ENCODE data around the gene ALK. TPM values are rescaled to one million over a fixed set of nuclear protein-coding genes. Genes with fewer than 3 reads are reported as not detected.

Gene ALK
- total and polyA plus RNA-seq, 2 experiments from 2014 or later: 0.35 TPM; not detected in 1

DNA sequence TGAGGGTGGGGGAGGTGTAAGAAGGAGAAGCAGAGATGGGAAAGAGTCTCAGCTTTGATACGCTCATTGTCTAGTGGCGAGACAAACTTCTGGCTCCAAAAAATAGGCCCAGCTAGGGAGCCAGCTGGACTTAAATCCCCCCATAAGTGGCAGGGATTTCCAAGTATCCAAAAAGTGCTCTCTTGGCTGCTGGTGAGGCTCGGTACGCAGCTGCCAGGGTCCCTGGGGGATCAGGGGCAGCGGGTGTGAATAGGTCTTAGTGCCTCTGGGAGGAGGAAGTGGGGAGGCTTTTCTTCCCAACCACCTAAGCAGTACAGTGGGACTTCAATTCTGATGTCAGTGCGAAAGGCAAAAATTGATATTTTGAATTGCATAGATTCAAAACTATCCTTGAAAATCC lies 73.5 kb downstream of the ALK start:
- Histone ChIP-seq H3K79me2 (replicated peaks; ENCODE audit: insufficient read depth) (no peaks in the 10 kb centered on the region), H3K4me3 (no peak overlapping the region), H3F3A (replicated peaks; ENCODE audit: low read depth) (no peaks in the 10 kb centered on the region), H3K36me3 (ENCODE audit: insufficient read depth) (no peaks in the 10 kb centered on the region), H3K4me2 (no peak overlapping the region), H3K27ac (ENCODE audit: low read depth) (no peak overlapping the region), H3K9me2 (ENCODE audit: insufficient read depth) (no peaks in the 10 kb centered on the region), H3K27me3 (ENCODE audit: insufficient read depth) (no peaks in the 10 kb centered on the region), H2AFZ (no peak overlapping the region), H4K20me1 (replicated peaks; ENCODE audit: insufficient read depth) (no peaks in the 10 kb centered on the region), H3K4me1 (ENCODE audit: insufficient read depth) (0 out of 2 replicates have a peak, but pooled peaks cover 5% of the 10 kb centered on the region)
- peaks cover 16% of the 10 kb centered on the region for H3K4me1 Mint-ChIP-seq
- H3K27me3 Mint-ChIP-seq (ENCODE audit: insufficient read depth, low read depth, poor library complexity): peaks cover 4% of the 10 kb centered on the region
- DNase-seq (ENCODE audit: low spot score): no peak
- TF ChIP-seq, protein P1, sequence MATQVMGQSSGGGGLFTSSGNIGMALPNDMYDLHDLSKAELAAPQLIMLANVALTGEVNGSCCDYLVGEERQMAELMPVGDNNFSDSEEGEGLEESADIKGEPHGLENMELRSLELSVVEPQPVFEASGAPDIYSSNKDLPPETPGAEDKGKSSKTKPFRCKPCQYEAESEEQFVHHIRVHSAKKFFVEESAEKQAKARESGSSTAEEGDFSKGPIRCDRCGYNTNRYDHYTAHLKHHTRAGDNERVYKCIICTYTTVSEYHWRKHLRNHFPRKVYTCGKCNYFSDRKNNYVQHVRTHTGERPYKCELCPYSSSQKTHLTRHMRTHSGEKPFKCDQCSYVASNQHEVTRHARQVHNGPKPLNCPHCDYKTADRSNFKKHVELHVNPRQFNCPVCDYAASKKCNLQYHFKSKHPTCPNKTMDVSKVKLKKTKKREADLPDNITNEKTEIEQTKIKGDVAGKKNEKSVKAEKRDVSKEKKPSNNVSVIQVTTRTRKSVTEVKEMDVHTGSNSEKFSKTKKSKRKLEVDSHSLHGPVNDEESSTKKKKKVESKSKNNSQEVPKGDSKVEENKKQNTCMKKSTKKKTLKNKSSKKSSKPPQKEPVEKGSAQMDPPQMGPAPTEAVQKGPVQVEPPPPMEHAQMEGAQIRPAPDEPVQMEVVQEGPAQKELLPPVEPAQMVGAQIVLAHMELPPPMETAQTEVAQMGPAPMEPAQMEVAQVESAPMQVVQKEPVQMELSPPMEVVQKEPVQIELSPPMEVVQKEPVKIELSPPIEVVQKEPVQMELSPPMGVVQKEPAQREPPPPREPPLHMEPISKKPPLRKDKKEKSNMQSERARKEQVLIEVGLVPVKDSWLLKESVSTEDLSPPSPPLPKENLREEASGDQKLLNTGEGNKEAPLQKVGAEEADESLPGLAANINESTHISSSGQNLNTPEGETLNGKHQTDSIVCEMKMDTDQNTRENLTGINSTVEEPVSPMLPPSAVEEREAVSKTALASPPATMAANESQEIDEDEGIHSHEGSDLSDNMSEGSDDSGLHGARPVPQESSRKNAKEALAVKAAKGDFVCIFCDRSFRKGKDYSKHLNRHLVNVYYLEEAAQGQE (IDR thresholded peaks at IDR 0.05; ENCODE audit: unreplicated experiment): no peak
- no peak for TF ChIP-seq POLR2AphosphoS5 (IDR thresholded peaks at IDR 0.05; ENCODE audit: low read depth)
- no peak for TF ChIP-seq JUNB (IDR thresholded peaks at IDR 0.05; ENCODE audit: unreplicated experiment)
- no peak for TF ChIP-seq NANOG (IDR thresholded peaks at IDR 0.05; ENCODE audit: borderline replicate concordance)
- TF ChIP-seq ZNF331 (CRISPR knock-in tag; IDR thresholded peaks at IDR 0.05; ENCODE audit: low read depth): no peak
- no peak for TF ChIP-seq ZNF114 (CRISPR knock-in tag; IDR thresholded peaks at IDR 0.05)
- TF ChIP-seq EZH2 (IDR thresholded peaks at IDR 0.05; ENCODE audit: low read depth, unreplicated experiment): no peak
- TF ChIP-seq STAT1 (IDR thresholded peaks at IDR 0.05; ENCODE audit: unreplicated experiment): no peak
- TF ChIP-seq EZH2phosphoT487 (IDR thresholded peaks at IDR 0.05; ENCODE audit: unreplicated experiment): no peak
- no peak for TF ChIP-seq CREB1 (CRISPR knock-in tag; IDR thresholded peaks at IDR 0.05; ENCODE audit: low read depth)
- TF ChIP-seq, protein P2, sequence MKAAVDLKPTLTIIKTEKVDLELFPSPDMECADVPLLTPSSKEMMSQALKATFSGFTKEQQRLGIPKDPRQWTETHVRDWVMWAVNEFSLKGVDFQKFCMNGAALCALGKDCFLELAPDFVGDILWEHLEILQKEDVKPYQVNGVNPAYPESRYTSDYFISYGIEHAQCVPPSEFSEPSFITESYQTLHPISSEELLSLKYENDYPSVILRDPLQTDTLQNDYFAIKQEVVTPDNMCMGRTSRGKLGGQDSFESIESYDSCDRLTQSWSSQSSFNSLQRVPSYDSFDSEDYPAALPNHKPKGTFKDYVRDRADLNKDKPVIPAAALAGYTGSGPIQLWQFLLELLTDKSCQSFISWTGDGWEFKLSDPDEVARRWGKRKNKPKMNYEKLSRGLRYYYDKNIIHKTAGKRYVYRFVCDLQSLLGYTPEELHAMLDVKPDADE (IDR thresholded peaks at IDR 0.05): no peak
- TF ChIP-seq, protein P3, sequence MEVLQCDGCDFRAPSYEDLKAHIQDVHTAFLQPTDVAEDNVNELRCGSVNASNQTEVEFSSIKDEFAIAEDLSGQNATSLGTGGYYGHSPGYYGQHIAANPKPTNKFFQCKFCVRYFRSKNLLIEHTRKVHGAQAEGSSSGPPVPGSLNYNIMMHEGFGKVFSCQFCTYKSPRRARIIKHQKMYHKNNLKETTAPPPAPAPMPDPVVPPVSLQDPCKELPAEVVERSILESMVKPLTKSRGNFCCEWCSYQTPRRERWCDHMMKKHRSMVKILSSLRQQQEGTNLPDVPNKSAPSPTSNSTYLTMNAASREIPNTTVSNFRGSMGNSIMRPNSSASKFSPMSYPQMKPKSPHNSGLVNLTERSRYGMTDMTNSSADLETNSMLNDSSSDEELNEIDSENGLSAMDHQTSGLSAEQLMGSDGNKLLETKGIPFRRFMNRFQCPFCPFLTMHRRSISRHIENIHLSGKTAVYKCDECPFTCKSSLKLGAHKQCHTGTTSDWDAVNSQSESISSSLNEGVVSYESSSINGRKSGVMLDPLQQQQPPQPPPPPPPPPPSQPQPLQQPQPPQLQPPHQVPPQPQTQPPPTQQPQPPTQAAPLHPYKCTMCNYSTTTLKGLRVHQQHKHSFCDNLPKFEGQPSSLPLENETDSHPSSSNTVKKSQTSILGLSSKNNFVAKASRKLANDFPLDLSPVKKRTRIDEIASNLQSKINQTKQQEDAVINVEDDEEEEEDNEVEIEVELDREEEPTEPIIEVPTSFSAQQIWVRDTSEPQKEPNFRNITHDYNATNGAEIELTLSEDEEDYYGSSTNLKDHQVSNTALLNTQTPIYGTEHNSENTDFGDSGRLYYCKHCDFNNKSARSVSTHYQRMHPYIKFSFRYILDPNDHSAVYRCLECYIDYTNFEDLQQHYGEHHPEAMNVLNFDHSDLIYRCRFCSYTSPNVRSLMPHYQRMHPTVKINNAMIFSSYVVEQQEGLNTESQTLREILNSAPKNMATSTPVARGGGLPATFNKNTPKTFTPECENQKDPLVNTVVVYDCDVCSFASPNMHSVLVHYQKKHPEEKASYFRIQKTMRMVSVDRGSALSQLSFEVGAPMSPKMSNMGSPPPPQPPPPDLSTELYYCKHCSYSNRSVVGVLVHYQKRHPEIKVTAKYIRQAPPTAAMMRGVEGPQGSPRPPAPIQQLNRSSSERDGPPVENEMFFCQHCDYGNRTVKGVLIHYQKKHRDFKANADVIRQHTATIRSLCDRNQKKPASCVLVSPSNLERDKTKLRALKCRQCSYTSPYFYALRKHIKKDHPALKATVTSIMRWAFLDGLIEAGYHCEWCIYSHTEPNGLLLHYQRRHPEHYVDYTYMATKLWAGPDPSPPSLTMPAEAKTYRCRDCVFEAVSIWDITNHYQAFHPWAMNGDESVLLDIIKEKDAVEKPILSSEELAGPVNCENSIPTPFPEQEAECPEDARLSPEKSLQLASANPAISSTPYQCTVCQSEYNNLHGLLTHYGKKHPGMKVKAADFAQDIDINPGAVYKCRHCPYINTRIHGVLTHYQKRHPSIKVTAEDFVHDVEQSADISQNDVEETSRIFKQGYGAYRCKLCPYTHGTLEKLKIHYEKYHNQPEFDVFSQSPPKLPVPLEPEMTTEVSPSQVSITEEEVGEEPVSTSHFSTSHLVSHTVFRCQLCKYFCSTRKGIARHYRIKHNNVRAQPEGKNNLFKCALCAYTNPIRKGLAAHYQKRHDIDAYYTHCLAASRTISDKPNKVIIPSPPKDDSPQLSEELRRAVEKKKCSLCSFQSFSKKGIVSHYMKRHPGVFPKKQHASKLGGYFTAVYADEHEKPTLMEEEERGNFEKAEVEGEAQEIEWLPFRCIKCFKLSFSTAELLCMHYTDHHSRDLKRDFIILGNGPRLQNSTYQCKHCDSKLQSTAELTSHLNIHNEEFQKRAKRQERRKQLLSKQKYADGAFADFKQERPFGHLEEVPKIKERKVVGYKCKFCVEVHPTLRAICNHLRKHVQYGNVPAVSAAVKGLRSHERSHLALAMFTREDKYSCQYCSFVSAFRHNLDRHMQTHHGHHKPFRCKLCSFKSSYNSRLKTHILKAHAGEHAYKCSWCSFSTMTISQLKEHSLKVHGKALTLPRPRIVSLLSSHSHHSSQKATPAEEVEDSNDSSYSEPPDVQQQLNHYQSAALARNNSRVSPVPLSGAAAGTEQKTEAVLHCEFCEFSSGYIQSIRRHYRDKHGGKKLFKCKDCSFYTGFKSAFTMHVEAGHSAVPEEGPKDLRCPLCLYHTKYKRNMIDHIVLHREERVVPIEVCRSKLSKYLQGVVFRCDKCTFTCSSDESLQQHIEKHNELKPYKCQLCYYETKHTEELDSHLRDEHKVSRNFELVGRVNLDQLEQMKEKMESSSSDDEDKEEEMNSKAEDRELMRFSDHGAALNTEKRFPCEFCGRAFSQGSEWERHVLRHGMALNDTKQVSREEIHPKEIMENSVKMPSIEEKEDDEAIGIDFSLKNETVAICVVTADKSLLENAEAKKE (CRISPR knock-in tag; IDR thresholded peaks at IDR 0.05): no peak
- TF ChIP-seq, protein P4, sequence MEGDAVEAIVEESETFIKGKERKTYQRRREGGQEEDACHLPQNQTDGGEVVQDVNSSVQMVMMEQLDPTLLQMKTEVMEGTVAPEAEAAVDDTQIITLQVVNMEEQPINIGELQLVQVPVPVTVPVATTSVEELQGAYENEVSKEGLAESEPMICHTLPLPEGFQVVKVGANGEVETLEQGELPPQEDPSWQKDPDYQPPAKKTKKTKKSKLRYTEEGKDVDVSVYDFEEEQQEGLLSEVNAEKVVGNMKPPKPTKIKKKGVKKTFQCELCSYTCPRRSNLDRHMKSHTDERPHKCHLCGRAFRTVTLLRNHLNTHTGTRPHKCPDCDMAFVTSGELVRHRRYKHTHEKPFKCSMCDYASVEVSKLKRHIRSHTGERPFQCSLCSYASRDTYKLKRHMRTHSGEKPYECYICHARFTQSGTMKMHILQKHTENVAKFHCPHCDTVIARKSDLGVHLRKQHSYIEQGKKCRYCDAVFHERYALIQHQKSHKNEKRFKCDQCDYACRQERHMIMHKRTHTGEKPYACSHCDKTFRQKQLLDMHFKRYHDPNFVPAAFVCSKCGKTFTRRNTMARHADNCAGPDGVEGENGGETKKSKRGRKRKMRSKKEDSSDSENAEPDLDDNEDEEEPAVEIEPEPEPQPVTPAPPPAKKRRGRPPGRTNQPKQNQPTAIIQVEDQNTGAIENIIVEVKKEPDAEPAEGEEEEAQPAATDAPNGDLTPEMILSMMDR (conservative IDR thresholded peaks at IDR 0.05; ENCODE audit: low read depth in 2 of 2): no peak
- no peak for ATAC-seq
- H3K27ac Mint-ChIP-seq: no peak overlapping the region
- no peaks in the 10 kb centered on the region for H3K9me3 Mint-ChIP-seq
- H3K4me3 Mint-ChIP-seq: no peak overlapping the region
- no peaks in the 10 kb centered on the region for H3K36me3 Mint-ChIP-seq (ENCODE audit: low read depth)
